Stimulated activated effector memory CD8-positive, alpha-beta T cell treated with anti-CD3 and anti-CD28 coated beads, Interleukin-12 subunit alpha, Interleukin-12 subunit beta, amount 100 ng/mL, for 72 hours (primary cell): ENCODE measurements around the gene INPP5A.
A peak's percentile ranks its signal among the peaks of the same experiment; 100 is the strongest.
"Not testable (repeated sequence)": the region's sequence is repeated elsewhere in the genome, so short reads cannot be mapped to it uniquely, and the experiment has no call there.

ENCODE experiments used
- ATAC-seq: fragments of 150-1000 bp; cut with Tn5 transposase; 2 replicates; pipeline ENCODE4 v1.10.0; 2021
- DNase-seq, 2 donors: peaks; one replicate each; pipeline ENCODE4 v3.0.0; 2021 to 2022; ENCODE audit warnings: low spot score in 2 of 2
- H3K27ac Mint-ChIP-seq: one replicate; pipeline ENCODE4 v1.8.0; 2022; ENCODE audit warnings: mild to moderate bottlenecking, mixed read lengths
- H3K36me3 Mint-ChIP-seq: one replicate; pipeline ENCODE4 v1.8.0; 2022; ENCODE audit warnings: mild to moderate bottlenecking, mixed read lengths
- H3K4me1 Mint-ChIP-seq: one replicate; pipeline ENCODE4 v1.8.0; 2022; ENCODE audit warnings: mixed read lengths
- H3K4me3 Mint-ChIP-seq: one replicate; pipeline ENCODE4 v1.8.0; 2022; ENCODE audit warnings: mild to moderate bottlenecking, mixed read lengths
- H3K9me3 Mint-ChIP-seq: one replicate; pipeline ENCODE4 v1.8.0; 2022; ENCODE audit warnings: mixed read lengths

Gene INPP5A

GRCh38 chr10:132545659-132546367 is 8.2 kb downstream of the INPP5A start:
- Mint-ChIP-seq H3K27ac (no peak overlapping the region), H3K36me3 (no peaks in the 10 kb centered on the region), H3K4me3 (peak overlapping the region; percentile 72), H3K4me1 (peaks cover 48% of the 10 kb centered on the region), H3K9me3 (no peaks in the 10 kb centered on the region)
- ATAC-seq (no peak), DNase-seq (no peak)

- Mint-ChIP-seq H3K4me3 (peak overlapping the region; percentile 72), H3K27ac (no peak overlapping the region), H3K4me1 (peaks cover 49% of the 10 kb centered on the region), H3K9me3 (no peaks in the 10 kb centered on the region), H3K36me3 (no peaks in the 10 kb centered on the region)
- ATAC-seq (no peak), DNase-seq (no peak)
Observed at GRCh38 chr10:132546567-132547420, 9.2 kb downstream of the INPP5A start.

GRCh38 chr10:132547421-132547861 is 9.9 kb downstream of the INPP5A start:
- ATAC-seq: peak; percentile 39
- DNase-seq: no peak
- H3K4me1 Mint-ChIP-seq: peaks cover 47% of the 10 kb centered on the region
- H3K36me3 Mint-ChIP-seq: no peaks in the 10 kb centered on the region
- H3K9me3 Mint-ChIP-seq: no peaks in the 10 kb centered on the region
- H3K27ac Mint-ChIP-seq: no peak overlapping the region
- H3K4me3 Mint-ChIP-seq: no peak overlapping the region

- no peak overlapping the region for H3K4me3 Mint-ChIP-seq
- H3K9me3 Mint-ChIP-seq: no peaks in the 10 kb centered on the region
- no peak overlapping the region for H3K27ac Mint-ChIP-seq
- H3K36me3 Mint-ChIP-seq: no peaks in the 10 kb centered on the region
- no peak for ATAC-seq
- peaks cover 42% of the 10 kb centered on the region for H3K4me1 Mint-ChIP-seq
- DNase-seq: no peak
Observed at GRCh38 chr10:132548106-132548823, 10.7 kb downstream of the INPP5A start.

- Mint-ChIP-seq H3K9me3 (no peaks in the 10 kb centered on the region), H3K4me1 (peaks cover 41% of the 10 kb centered on the region), H3K4me3 (no peak overlapping the region), H3K27ac (no peak overlapping the region), H3K36me3 (no peaks in the 10 kb centered on the region)
- no peak for DNase-seq
- no peak for ATAC-seq
Observed at GRCh38 chr10:132548869-132549268, 11.3 kb downstream of the INPP5A start.

- Mint-ChIP-seq H3K4me3 (no peak overlapping the region), H3K4me1 (peaks cover 36% of the 10 kb centered on the region), H3K36me3 (no peaks in the 10 kb centered on the region), H3K9me3 (no peaks in the 10 kb centered on the region), H3K27ac (no peak overlapping the region)
- DNase-seq (no peak), ATAC-seq (no peak)
Observed at GRCh38 chr10:132549371-132549770, 11.8 kb downstream of the INPP5A start.

GRCh38 chr10:132550366-132551092 is 12.9 kb downstream of the INPP5A start:
- Mint-ChIP-seq H3K4me1 (peaks cover 27% of the 10 kb centered on the region), H3K4me3 (peak overlapping the region; percentile 58), H3K9me3 (no peaks in the 10 kb centered on the region), H3K36me3 (no peaks in the 10 kb centered on the region), H3K27ac (no peak overlapping the region)
- no peak for DNase-seq
- ATAC-seq: no peak

- Mint-ChIP-seq H3K4me1 (peaks cover 27% of the 10 kb centered on the region), H3K4me3 (peak overlapping the region; percentile 58), H3K27ac (peak overlapping the region; percentile 83), H3K9me3 (no peaks in the 10 kb centered on the region), H3K36me3 (no peaks in the 10 kb centered on the region)
- DNase-seq (no peak), ATAC-seq (peak; percentile 71)
Observed at GRCh38 chr10:132551093-132551807, 13.7 kb downstream of the INPP5A start.

GRCh38 chr10:132551808-132552130 is 14.2 kb downstream of the INPP5A start:
- DNase-seq (no peak), ATAC-seq (no peak)
- Mint-ChIP-seq H3K36me3 (no peaks in the 10 kb centered on the region), H3K4me1 (peaks cover 27% of the 10 kb centered on the region), H3K27ac (peak overlapping the region; percentile 83), H3K9me3 (no peaks in the 10 kb centered on the region), H3K4me3 (peak overlapping the region; percentile 58)

GRCh38 chr10:132552635-132553034 is 15.0 kb downstream of the INPP5A start:
- not testable (repeated sequence) for H3K9me3 Mint-ChIP-seq, H3K27ac Mint-ChIP-seq, DNase-seq, ATAC-seq, H3K4me3 Mint-ChIP-seq, H3K36me3 Mint-ChIP-seq
- H3K4me1 Mint-ChIP-seq: peaks cover 27% of the 10 kb centered on the region

GRCh38 chr10:132553568-132553967 is 16.0 kb downstream of the INPP5A start:
- not testable (repeated sequence) for H3K9me3 Mint-ChIP-seq, DNase-seq, H3K4me3 Mint-ChIP-seq, H3K27ac Mint-ChIP-seq, ATAC-seq, H3K36me3 Mint-ChIP-seq
- H3K4me1 Mint-ChIP-seq: peaks cover 27% of the 10 kb centered on the region

- no peak overlapping the region for H3K4me3 Mint-ChIP-seq
- ATAC-seq: no peak
- no peaks in the 10 kb centered on the region for H3K36me3 Mint-ChIP-seq
- H3K9me3 Mint-ChIP-seq: no peaks in the 10 kb centered on the region
- no peak overlapping the region for H3K27ac Mint-ChIP-seq
- no peak for DNase-seq
- H3K4me1 Mint-ChIP-seq: peaks cover 24% of the 10 kb centered on the region
Observed at GRCh38 chr10:132554053-132554990, 16.7 kb downstream of the INPP5A start.

- Mint-ChIP-seq H3K9me3 (no peaks in the 10 kb centered on the region), H3K4me3 (no peak overlapping the region), H3K27ac (no peak overlapping the region), H3K36me3 (no peaks in the 10 kb centered on the region), H3K4me1 (peaks cover 27% of the 10 kb centered on the region)
- ATAC-seq (peak; percentile 45), DNase-seq (no peak)
Observed at GRCh38 chr10:132554991-132555647, 17.5 kb downstream of the INPP5A start.
